Chondrocyte (in vitro differentiated cells): Measurements from ENCODE around the gene MLYCD. TPM values are rescaled to one million over a fixed set of nuclear protein-coding genes. Genes with fewer than 3 reads are reported as not detected.

Experiments
- DNase-seq: peaks from one replicate; pipeline ENCODE4 v3.0.0; 2021; ENCODE audit warnings: mixed read lengths, low spot score
- H3K27ac Mint-ChIP-seq: one replicate; pipeline ENCODE4 v1.8.0; 2021; ENCODE audit warnings: mild to moderate bottlenecking, moderate library complexity, mixed read lengths; ENCODE audit not compliant: unreplicated experiment
- H3K27me3 Mint-ChIP-seq: 2 replicates; pipeline ENCODE4 v1.8.0; 2021; ENCODE audit warnings: low read depth, mixed read lengths
- H3K36me3 Mint-ChIP-seq: 2 replicates; pipeline ENCODE4 v1.8.0; 2021; ENCODE audit warnings: low read depth, mixed read lengths
- H3K4me1 Mint-ChIP-seq: 2 replicates; pipeline ENCODE4 v1.8.0; 2021; ENCODE audit warnings: low read depth, mild to moderate bottlenecking, mixed read lengths
- H3K4me3 Mint-ChIP-seq: one replicate; pipeline ENCODE4 v1.8.0; 2021; ENCODE audit warnings: mild to moderate bottlenecking, moderate library complexity, mixed read lengths; ENCODE audit not compliant: unreplicated experiment
- H3K9me3 Mint-ChIP-seq: 2 replicates; pipeline ENCODE4 v1.8.0; 2021; ENCODE audit warnings: low read depth, mixed read lengths
- CTCF ChIP-seq: fragments of 200-600 bp; sonication (generic); IDR thresholded peaks from 2 replicates; pipeline ENCODE4 v1.5.0; 2021; ENCODE audit warnings: antibody characterized with exemption, mild to moderate bottlenecking, moderate library complexity
- total RNA-seq: library from RNA; stranded (reverse); gene quantifications from 3 replicates; pipeline ENCODE4 v1.2.1, GENCODE V29; 2021

The MLYCD gene
- total RNA-seq, 1 donor from 2014 or later, result 3.1 TPM

- no peak for DNase-seq
- Mint-ChIP-seq H3K36me3 (no peaks in the 10 kb centered on the region), H3K4me1 (peaks cover 3% of the 10 kb centered on the region), H3K4me3 (no peak overlapping the region), H3K9me3 (no peaks in the 10 kb centered on the region), H3K27ac (no peak overlapping the region), H3K27me3 (peaks cover 3% of the 10 kb centered on the region)
- TF ChIP-seq CTCF, result no peak
Measured at GRCh38 chr16:83945587-83945986, 46.7 kb downstream of the MLYCD start.

- Mint-ChIP-seq H3K9me3 (no peaks in the 10 kb centered on the region), H3K4me1 (peaks cover 3% of the 10 kb centered on the region), H3K27me3 (no peaks in the 10 kb centered on the region), H3K36me3 (no peaks in the 10 kb centered on the region), H3K4me3 (no peak overlapping the region), H3K27ac (no peak overlapping the region)
- no peak for DNase-seq
- no peak for TF ChIP-seq CTCF
Measured at GRCh38 chr16:83946154-83946780, 47.4 kb downstream of the MLYCD start.

- Mint-ChIP-seq H3K4me1 (peaks cover 3% of the 10 kb centered on the region), H3K27me3 (no peaks in the 10 kb centered on the region), H3K27ac (no peak overlapping the region), H3K36me3 (no peaks in the 10 kb centered on the region), H3K4me3 (no peak overlapping the region), H3K9me3 (no peaks in the 10 kb centered on the region)
- TF ChIP-seq CTCF, result no peak
- DNase-seq, result no peak
Measured at GRCh38 chr16:83946781-83947566, 48.1 kb downstream of the MLYCD start.

GRCh38 chr16:83947642-83948234 is 48.8 kb downstream of the MLYCD start:
- peaks cover 8% of the 10 kb centered on the region for H3K4me1 Mint-ChIP-seq
- no peaks in the 10 kb centered on the region for H3K36me3 Mint-ChIP-seq
- TF ChIP-seq CTCF, result no peak
- no peaks in the 10 kb centered on the region for H3K9me3 Mint-ChIP-seq
- H3K27me3 Mint-ChIP-seq, result no peaks in the 10 kb centered on the region
- H3K4me3 Mint-ChIP-seq, result no peak overlapping the region
- DNase-seq, result no peak
- no peak overlapping the region for H3K27ac Mint-ChIP-seq

- no peaks in the 10 kb centered on the region for H3K36me3 Mint-ChIP-seq
- H3K4me3 Mint-ChIP-seq, result no peak overlapping the region
- H3K27me3 Mint-ChIP-seq, result no peaks in the 10 kb centered on the region
- H3K9me3 Mint-ChIP-seq, result no peaks in the 10 kb centered on the region
- no peak for TF ChIP-seq CTCF
- no peak for DNase-seq
- H3K27ac Mint-ChIP-seq, result no peak overlapping the region
- H3K4me1 Mint-ChIP-seq, result peaks cover 16% of the 10 kb centered on the region
Measured at GRCh38 chr16:83948914-83949723, 50.2 kb downstream of the MLYCD start.
